DND-41 (cell line): ENCODE measurements around the gene PTPN4.

ENCODE experiments used
- ATAC-seq: fragments of 200-7000 bp; cut with Tn5 transposase; 3 replicates; pipeline ENCODE4 v1.9.1; 2021; ENCODE audit warnings: low read depth; ENCODE audit not compliant: insufficient read depth
- DNase-seq: peaks from one replicate; pipeline ENCODE4 v3.0.0-alpha.2; 2020
- H2AFZ ChIP-seq: 2 replicates; pipeline ENCODE4 v1.6.0; 2012; ENCODE audit warnings: low read depth, low read length
- H3K27ac ChIP-seq: 2 replicates; pipeline ENCODE4 v1.5.1; 2012; ENCODE audit warnings: low read length, inconsistent platforms
- H3K27me3 ChIP-seq: fragments of 200-600 bp; sonication (generic); 2 replicates; pipeline ENCODE4 v1.6.0; 2012; ENCODE audit warnings: low read length, mild to moderate bottlenecking, inconsistent platforms; ENCODE audit not compliant: insufficient read depth, poor library complexity
- H3K36me3 ChIP-seq: 2 replicates; pipeline ENCODE4 v1.5.1; 2012; ENCODE audit warnings: low read length, inconsistent platforms; ENCODE audit not compliant: insufficient read depth
- H3K4me1 ChIP-seq: 2 replicates; pipeline ENCODE4 v1.5.1; 2012; ENCODE audit warnings: mild to moderate bottlenecking, low read length; ENCODE audit not compliant: insufficient read depth
- H3K4me2 ChIP-seq: 2 replicates; pipeline ENCODE4 v1.6.0; 2012; ENCODE audit warnings: mild to moderate bottlenecking, moderate library complexity, low read length, inconsistent platforms; ENCODE audit not compliant: insufficient read depth
- H3K4me3 ChIP-seq, 2 experiments: fragments of 200-600 bp in 1 of 2; shearing (Covaris generic) in 1 of 2; 2 replicates each; pipeline ENCODE4 v1.5.1; 2012 to 2016; ENCODE audit warnings: inconsistent platforms in 2 of 2, low read length in 2 of 2, mild to moderate bottlenecking in 2 of 2, low read depth in 1 of 2, moderate library complexity in 1 of 2
- H3K79me2 ChIP-seq: 2 replicates; pipeline ENCODE4 v1.6.0; 2012; ENCODE audit warnings: low read length, inconsistent platforms; ENCODE audit not compliant: insufficient read depth
- H3K9ac ChIP-seq: 2 replicates; pipeline ENCODE4 v1.6.0; 2012; ENCODE audit warnings: low read depth, mild to moderate bottlenecking, inconsistent platforms, low read length, moderate library complexity
- H3K9me3 ChIP-seq: 2 replicates; pipeline ENCODE4 v1.5.1; 2012; ENCODE audit warnings: low read length, moderate library complexity, mild to moderate bottlenecking, inconsistent platforms; ENCODE audit not compliant: insufficient read depth, severe bottlenecking
- H4K20me1 ChIP-seq: 2 replicates; pipeline ENCODE4 v1.6.0; 2012; ENCODE audit warnings: low read length; ENCODE audit not compliant: insufficient read depth
- CTCF ChIP-seq: IDR thresholded peaks from 2 replicates; pipeline ENCODE4 v1.5.1; 2012; ENCODE audit warnings: borderline replicate concordance, low read length, moderate library complexity, mild to moderate bottlenecking; ENCODE audit not compliant: poor library complexity, severe bottlenecking; ENCODE audit errors: extremely low read depth
- EZH2 ChIP-seq: IDR thresholded peaks from 3 replicates; pipeline ENCODE4 v1.6.1; 2012; ENCODE audit warnings: borderline replicate concordance, low read depth, mild to moderate bottlenecking, moderate library complexity, low read length, inconsistent platforms; ENCODE audit not compliant: severe bottlenecking

The PTPN4 gene

GRCh38 chr2:119730671-119731177 lies 29.0 kb upstream of the PTPN4 start:
- H3K4me2 ChIP-seq: no peak overlapping the region
- no peaks in the 10 kb centered on the region for H3K27me3 ChIP-seq
- no peak overlapping the region for H3K4me3 ChIP-seq
- no peak overlapping the region for H2AFZ ChIP-seq
- H3K79me2 ChIP-seq: no peaks in the 10 kb centered on the region
- no peaks in the 10 kb centered on the region for H3K4me1 ChIP-seq
- no peak overlapping the region for H3K27ac ChIP-seq
- H3K36me3 ChIP-seq: no peaks in the 10 kb centered on the region
- no peak overlapping the region for H3K9ac ChIP-seq
- TF ChIP-seq EZH2 (no peak), CTCF (no peak)
- no peak for ATAC-seq
- no peaks in the 10 kb centered on the region for H4K20me1 ChIP-seq
- no peaks in the 10 kb centered on the region for H3K9me3 ChIP-seq
- DNase-seq: no peak

- ATAC-seq (no peak), DNase-seq (no peak)
- Histone ChIP-seq H3K27ac (no peak overlapping the region), H3K4me1 (no peaks in the 10 kb centered on the region), H3K9me3 (no peaks in the 10 kb centered on the region), H3K9ac (no peak overlapping the region), H3K36me3 (no peaks in the 10 kb centered on the region), H3K79me2 (no peaks in the 10 kb centered on the region), H3K27me3 (no peaks in the 10 kb centered on the region), H4K20me1 (no peaks in the 10 kb centered on the region), H2AFZ (no peak overlapping the region), H3K4me2 (no peak overlapping the region), H3K4me3 (no peak overlapping the region)
- TF ChIP-seq CTCF (no peak), EZH2 (no peak)
Observed at GRCh38 chr2:119731983-119732382, 27.7 kb upstream of the PTPN4 start.

- ATAC-seq: no peak
- H3K27me3 ChIP-seq: no peaks in the 10 kb centered on the region
- H3K36me3 ChIP-seq: no peaks in the 10 kb centered on the region
- no peak overlapping the region for H3K4me2 ChIP-seq
- TF ChIP-seq CTCF: no peak
- TF ChIP-seq EZH2: no peak
- H3K4me1 ChIP-seq: no peaks in the 10 kb centered on the region
- DNase-seq: no peak
- no peaks in the 10 kb centered on the region for H3K79me2 ChIP-seq
- no peak overlapping the region for H3K4me3 ChIP-seq
- no peak overlapping the region for H3K9ac ChIP-seq
- H4K20me1 ChIP-seq: no peaks in the 10 kb centered on the region
- H2AFZ ChIP-seq: no peak overlapping the region
- H3K9me3 ChIP-seq: no peaks in the 10 kb centered on the region
- H3K27ac ChIP-seq: no peak overlapping the region
Observed at GRCh38 chr2:119732601-119733164, 27.0 kb upstream of the PTPN4 start.

- Histone ChIP-seq H3K4me2 (no peak overlapping the region), H2AFZ (no peak overlapping the region), H3K9me3 (no peaks in the 10 kb centered on the region), H3K4me3 (no peak overlapping the region), H3K36me3 (no peaks in the 10 kb centered on the region), H3K4me1 (no peaks in the 10 kb centered on the region), H3K27ac (no peak overlapping the region), H3K27me3 (no peaks in the 10 kb centered on the region), H3K79me2 (no peaks in the 10 kb centered on the region), H3K9ac (no peak overlapping the region), H4K20me1 (no peaks in the 10 kb centered on the region)
- ATAC-seq: no peak
- DNase-seq: no peak
- TF ChIP-seq CTCF: no peak
- TF ChIP-seq EZH2: no peak
Observed at GRCh38 chr2:119734047-119734446, 25.7 kb upstream of the PTPN4 start.
